Duodenal mucosa (tissue), 2 donors: ENCODE measurements around the gene HELZ.

Experiments
- H3K27ac ChIP-seq: one replicate; pipeline ENCODE4 v1.7.0; 2013; ENCODE audit warnings: low read depth, low read length
- H3K27me3 ChIP-seq, 2 donors: one replicate each; pipeline ENCODE4 v1.7.0; 2013; ENCODE audit warnings: low read length in 2 of 2, control low read depth in 1 of 2; ENCODE audit not compliant: insufficient read depth in 2 of 2, control insufficient read depth in 1 of 2
- H3K36me3 ChIP-seq, 2 donors: one replicate each; pipeline ENCODE4 v1.7.0; 2013; ENCODE audit warnings: low read length in 2 of 2, control low read depth in 1 of 2; ENCODE audit not compliant: insufficient read depth in 2 of 2, control insufficient read depth in 1 of 2
- H3K4me1 ChIP-seq, 2 donors: one replicate each; pipeline ENCODE4 v1.7.0; 2013; ENCODE audit warnings: low read length in 2 of 2, control low read depth in 1 of 2; ENCODE audit not compliant: insufficient read depth in 2 of 2, control insufficient read depth in 1 of 2
- H3K4me3 ChIP-seq, 2 donors: one replicate each; pipeline ENCODE4 v1.7.0; 2013; ENCODE audit warnings: low read length in 2 of 2, low read depth in 1 of 2
- H3K9ac ChIP-seq, 2 donors: one replicate each; pipeline ENCODE4 v1.7.0; 2013; ENCODE audit warnings: low read length in 2 of 2, low read depth in 1 of 2
- H3K9me3 ChIP-seq, 2 donors: one replicate each; pipeline ENCODE4 v1.7.0; 2013; ENCODE audit warnings: low read length in 2 of 2, control low read depth in 1 of 2; ENCODE audit not compliant: control insufficient read depth in 1 of 2

The HELZ gene

DNA sequence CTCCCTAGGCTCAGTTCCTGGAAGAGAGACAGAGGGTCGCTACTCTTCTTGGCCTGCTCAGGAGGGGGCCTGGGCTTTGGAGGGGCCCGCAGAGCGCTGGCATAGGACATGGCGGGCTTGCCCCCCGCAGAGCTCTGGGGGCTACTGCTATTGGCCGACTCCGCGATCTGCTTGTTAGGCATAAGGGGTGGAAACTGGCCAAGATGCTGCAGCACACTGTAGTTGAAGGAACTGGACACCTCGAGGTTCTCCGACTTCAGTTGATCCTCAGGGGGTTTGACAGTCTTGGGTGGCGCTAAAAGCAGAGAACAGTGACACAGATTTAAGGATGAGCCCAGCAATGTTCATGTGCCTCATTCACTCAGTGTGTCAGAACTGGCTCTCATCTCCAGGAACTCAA is 166.7 kb downstream of the HELZ start:
- no peak overlapping the region for H3K27ac ChIP-seq
- H3K4me3 ChIP-seq, result no peak overlapping the region
- no peaks in the 10 kb centered on the region for H3K9me3 ChIP-seq
- H3K36me3 ChIP-seq, result peaks cover 10 to 11% of the 10 kb centered on the region in 2 donors
- peaks cover 3 to 26% of the 10 kb centered on the region in 2 donors for H3K4me1 ChIP-seq
- H3K9ac ChIP-seq, result no peak overlapping the region
- no peaks in the 10 kb centered on the region for H3K27me3 ChIP-seq

DNA sequence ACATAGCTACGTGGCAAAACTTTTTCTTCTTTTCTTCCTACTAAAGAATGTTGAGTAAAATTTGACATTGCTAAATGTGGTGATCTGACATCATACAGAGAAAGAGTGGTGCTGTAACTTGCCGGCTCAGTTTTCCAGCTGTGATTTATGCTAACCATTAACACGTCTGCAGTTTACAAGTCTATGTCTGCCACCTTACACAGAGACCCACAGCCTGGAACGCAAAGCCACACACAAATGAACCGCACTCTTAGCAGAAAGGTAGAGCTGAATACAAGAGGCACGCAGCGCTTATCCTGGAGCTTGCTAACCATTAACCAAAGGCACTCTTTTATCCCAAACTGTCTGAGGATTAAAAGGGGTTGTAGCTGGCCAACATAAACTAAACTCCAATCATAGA is 168.7 kb downstream of the HELZ start:
- Histone ChIP-seq H3K9me3 (no peaks in the 10 kb centered on the region), H3K27ac (no peak overlapping the region), H3K4me1 (peaks cover 3 to 19% of the 10 kb centered on the region in 2 donors), H3K27me3 (no peaks in the 10 kb centered on the region), H3K9ac (no peak overlapping the region), H3K36me3 (peaks cover 4 to 7% of the 10 kb centered on the region in 2 donors), H3K4me3 (no peak overlapping the region)

DNA sequence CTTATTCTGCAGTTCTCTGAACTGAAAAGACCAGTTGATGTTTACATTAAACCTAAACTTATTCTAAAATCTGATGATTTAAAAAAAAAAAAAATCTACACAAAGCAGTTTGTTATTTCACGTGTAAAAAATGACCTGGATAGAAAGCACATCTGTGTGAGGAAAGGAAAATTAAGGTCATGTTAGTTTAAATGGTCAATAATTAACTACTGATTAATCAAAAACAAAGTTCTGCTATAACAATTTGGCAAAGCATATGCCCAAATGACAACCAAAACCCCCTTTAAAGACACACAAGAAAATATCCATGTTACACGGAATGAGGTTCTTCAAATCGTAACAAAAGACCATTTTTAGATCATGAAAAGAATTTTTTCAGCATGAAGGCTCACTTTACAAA is 170.2 kb downstream of the HELZ start:
- Histone ChIP-seq H3K9me3 (no peaks in the 10 kb centered on the region), H3K27ac (no peak overlapping the region), H3K4me1 (peaks cover 3 to 15% of the 10 kb centered on the region in 2 donors), H3K36me3 (peaks cover 3 to 4% of the 10 kb centered on the region in 2 donors), H3K27me3 (no peaks in the 10 kb centered on the region), H3K9ac (no peak overlapping the region), H3K4me3 (no peak overlapping the region)

DNA sequence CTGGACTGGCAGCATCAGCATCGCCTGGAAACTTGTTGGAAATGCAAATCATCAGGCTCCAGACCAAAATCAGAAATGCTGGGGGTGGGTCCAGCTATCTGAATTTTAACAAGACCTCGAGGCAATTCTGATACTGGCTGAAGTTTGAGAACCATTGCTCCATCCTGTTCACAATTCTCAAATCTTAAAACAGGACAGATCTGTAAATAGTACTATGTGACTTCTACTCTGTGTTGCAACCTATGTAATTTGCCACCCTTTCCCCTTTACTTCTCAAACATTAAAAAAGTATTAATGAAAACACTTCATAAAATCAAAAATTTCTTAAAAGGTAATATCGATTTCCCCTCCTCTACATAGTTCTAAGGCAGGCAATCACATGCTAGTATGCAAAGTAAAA is 172.1 kb downstream of the HELZ start:
- H3K9me3 ChIP-seq, result no peaks in the 10 kb centered on the region
- peaks cover 3 to 15% of the 10 kb centered on the region in 2 donors for H3K4me1 ChIP-seq
- no peaks in the 10 kb centered on the region for H3K27me3 ChIP-seq
- H3K4me3 ChIP-seq, result no peak overlapping the region
- no peak overlapping the region for H3K27ac ChIP-seq
- H3K9ac ChIP-seq, result no peak overlapping the region
- peaks cover 3 to 8% of the 10 kb centered on the region in 2 donors for H3K36me3 ChIP-seq

DNA sequence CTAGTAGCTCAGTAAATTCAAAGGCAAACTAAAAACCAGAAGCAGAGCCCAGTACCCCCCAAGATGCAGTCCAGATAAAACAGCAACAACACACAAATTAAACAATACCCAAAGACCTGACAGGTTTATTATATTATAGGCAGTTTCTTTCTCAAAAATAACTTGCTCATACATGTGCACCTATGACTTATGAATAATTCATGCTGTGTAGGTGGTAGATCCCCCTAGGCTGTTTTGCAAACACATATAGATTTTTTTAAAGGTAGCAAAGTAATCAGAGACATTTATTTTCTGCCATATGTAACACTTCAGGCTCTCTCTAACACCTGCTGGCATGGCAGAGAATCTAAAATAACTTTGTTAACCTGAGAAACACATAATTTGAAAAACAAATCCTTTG is 173.4 kb downstream of the HELZ start:
- no peaks in the 10 kb centered on the region for H3K9me3 ChIP-seq
- H3K9ac ChIP-seq, result no peak overlapping the region
- H3K27ac ChIP-seq, result no peak overlapping the region
- H3K27me3 ChIP-seq, result no peaks in the 10 kb centered on the region
- H3K4me1 ChIP-seq, result peaks cover 1 to 12% of the 10 kb centered on the region in 2 donors
- peaks cover 3 to 8% of the 10 kb centered on the region in 2 donors for H3K36me3 ChIP-seq
- H3K4me3 ChIP-seq, result no peak overlapping the region

DNA sequence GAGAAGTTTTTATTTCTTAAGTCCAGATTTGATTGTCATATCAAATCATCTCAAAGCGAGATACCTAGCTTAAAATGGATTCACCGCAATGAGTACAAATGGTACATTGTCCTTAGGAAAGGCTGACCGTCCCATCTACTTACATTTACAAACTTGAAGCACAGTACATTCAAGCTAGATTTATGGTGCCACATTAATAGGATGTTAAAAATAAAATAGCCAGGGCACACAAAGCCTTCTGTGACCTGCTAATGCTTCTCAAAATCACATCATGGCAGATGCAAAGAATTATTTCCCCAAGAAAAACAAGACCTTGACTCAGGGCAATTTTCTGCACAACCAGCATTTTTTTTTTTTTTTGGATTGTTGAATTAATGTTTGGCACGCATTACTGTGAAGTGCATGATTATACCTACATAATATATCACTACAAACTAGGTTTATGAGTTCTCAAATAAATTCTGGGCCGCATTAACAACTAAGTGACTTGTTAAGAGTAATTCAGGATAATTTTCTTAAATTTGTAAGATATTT is 175.3 kb downstream of the HELZ start:
- H3K9ac ChIP-seq, result no peak overlapping the region
- H3K4me3 ChIP-seq, result no peak overlapping the region
- no peaks in the 10 kb centered on the region for H3K9me3 ChIP-seq
- peaks cover 3 to 8% of the 10 kb centered on the region in 2 donors for H3K36me3 ChIP-seq
- no peaks in the 10 kb centered on the region for H3K27me3 ChIP-seq
- H3K27ac ChIP-seq, result no peak overlapping the region
- peaks cover 0 to under 1% of the 10 kb centered on the region in 2 donors for H3K4me1 ChIP-seq

DNA sequence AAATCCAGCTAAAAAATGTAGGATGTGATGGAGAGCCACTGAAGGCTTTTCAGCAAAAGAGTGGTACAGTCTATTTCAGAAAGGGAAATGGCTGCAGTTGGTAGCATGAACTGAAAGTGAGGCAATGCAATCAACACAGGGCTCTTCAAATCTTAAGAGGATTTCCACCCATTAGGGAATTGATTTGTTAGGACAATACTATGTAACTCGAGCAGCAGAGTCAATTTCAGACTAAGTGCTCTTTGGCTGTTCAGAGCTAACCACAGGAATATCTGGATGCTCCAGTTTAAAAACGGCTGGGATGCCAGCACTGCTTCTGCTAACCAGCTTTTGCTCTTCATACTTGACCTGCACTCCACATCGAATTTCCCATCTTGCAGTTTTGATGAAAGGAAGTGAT is 176.0 kb downstream of the HELZ start:
- Histone ChIP-seq H3K9me3 (no peaks in the 10 kb centered on the region), H3K36me3 (peaks cover 3 to 8% of the 10 kb centered on the region in 2 donors), H3K4me1 (no peaks in the 10 kb centered on the region), H3K9ac (no peak overlapping the region), H3K4me3 (no peak overlapping the region), H3K27me3 (no peaks in the 10 kb centered on the region), H3K27ac (no peak overlapping the region)

DNA sequence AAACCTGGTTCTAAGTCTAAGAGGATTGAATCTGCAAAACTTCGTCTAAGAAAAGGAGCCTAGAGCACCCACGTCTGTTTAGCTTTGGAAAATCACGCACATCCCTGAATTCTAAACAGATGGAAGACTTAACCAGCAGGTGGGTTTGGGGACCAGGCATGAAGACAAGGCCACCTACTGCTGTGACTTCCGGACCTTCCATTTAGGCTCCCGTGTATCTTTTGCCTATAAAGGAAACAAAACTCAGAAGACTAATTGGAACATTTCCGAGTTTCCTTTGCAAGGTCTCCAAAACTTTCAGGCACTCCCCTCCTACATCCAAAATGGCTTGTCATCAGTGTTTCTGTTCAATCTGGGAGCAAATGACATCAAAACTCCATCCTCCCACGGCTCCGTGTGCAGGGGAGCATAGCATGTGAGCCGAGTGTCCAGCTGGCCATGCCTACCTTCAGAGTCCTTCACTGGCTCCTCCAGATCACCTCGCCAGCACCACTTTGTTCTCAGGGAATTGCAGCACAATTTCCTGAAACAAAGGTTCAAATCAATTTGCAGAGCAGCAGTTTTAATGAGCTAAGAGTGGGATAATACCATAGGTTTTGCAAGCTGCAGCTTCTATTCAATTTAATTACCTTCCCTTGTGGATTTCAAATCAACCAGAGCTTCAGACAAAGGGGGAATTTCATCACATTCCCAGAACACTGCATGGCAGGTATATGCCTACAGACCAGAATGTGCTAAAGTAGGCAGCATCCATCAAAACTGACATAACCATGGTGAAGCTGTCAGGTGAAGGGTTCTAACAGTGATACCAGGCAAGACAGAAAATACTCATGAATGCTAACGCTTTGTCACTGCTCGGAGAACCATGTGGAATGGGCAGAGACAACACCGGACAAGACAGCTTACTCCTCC is 177.2 kb downstream of the HELZ start:
- peaks cover 0 to 4% of the 10 kb centered on the region in 2 donors for H3K36me3 ChIP-seq
- no peaks in the 10 kb centered on the region for H3K9me3 ChIP-seq
- H3K27me3 ChIP-seq, result no peaks in the 10 kb centered on the region
- no peak overlapping the region for H3K9ac ChIP-seq
- H3K4me3 ChIP-seq, result no peak overlapping the region
- H3K4me1 ChIP-seq, result no peaks in the 10 kb centered on the region
- no peak overlapping the region for H3K27ac ChIP-seq

DNA sequence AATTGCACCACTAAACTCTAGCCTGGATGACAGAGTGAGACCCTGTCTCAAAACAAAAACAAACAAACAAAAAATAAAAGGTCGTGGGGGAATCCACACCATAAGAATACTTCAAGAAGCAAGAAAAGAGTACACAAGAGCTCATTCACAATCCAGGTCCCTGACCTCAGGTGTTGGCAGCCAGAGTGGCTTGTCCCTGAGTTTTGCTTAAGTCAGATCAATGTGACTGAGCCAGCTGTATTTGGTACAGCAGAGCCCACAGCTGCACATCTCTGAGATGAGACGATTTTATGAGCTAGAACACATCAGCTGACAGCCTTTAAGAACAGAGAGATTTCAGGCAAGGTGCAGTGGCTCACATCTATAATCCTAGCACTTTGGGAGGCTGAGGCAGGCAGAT is 178.3 kb downstream of the HELZ start:
- no peak overlapping the region for H3K27ac ChIP-seq
- no peaks in the 10 kb centered on the region for H3K4me1 ChIP-seq
- H3K36me3 ChIP-seq, result peaks cover 0 to 4% of the 10 kb centered on the region in 2 donors
- no peaks in the 10 kb centered on the region for H3K27me3 ChIP-seq
- no peak overlapping the region for H3K4me3 ChIP-seq
- H3K9ac ChIP-seq, result no peak overlapping the region
- H3K9me3 ChIP-seq, result no peaks in the 10 kb centered on the region

DNA sequence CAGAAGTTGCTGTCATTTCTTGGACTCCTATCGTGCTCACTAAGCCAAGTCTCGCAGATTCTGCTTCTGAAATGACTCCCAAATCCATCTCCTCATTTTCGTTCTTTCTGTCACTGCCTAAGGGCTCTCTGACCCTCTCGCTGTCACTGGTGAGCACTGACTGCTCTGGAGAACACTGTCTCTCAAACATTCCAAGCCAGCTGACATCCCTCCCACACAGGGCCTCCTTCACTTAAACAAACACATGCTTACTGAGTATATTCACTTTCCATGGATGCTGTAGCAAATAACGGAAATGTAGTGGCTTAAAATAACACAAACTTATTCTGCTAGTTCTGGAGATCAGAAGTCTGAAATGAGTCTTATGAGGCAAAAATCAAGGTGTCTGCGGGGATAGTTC is 181.9 kb downstream of the HELZ start:
- H3K27me3 ChIP-seq, result no peaks in the 10 kb centered on the region
- no peaks in the 10 kb centered on the region for H3K36me3 ChIP-seq
- no peak overlapping the region for H3K9ac ChIP-seq
- no peak overlapping the region for H3K27ac ChIP-seq
- H3K4me3 ChIP-seq, result no peak overlapping the region
- H3K4me1 ChIP-seq, result no peaks in the 10 kb centered on the region
- H3K9me3 ChIP-seq, result no peaks in the 10 kb centered on the region
